Measurements from ENCODE around the gene TAF5L. TPM values are rescaled to one million over a fixed set of nuclear protein-coding genes. Genes with fewer than 3 reads are reported as not detected.
"Not testable (repeated sequence)": the region's sequence is repeated elsewhere in the genome, so short reads cannot be mapped to it uniquely, and the experiment has no call there.

The TAF5L gene
- total RNA-seq, 1 donor from 2014 or later: 12.5 TPM

DNA sequence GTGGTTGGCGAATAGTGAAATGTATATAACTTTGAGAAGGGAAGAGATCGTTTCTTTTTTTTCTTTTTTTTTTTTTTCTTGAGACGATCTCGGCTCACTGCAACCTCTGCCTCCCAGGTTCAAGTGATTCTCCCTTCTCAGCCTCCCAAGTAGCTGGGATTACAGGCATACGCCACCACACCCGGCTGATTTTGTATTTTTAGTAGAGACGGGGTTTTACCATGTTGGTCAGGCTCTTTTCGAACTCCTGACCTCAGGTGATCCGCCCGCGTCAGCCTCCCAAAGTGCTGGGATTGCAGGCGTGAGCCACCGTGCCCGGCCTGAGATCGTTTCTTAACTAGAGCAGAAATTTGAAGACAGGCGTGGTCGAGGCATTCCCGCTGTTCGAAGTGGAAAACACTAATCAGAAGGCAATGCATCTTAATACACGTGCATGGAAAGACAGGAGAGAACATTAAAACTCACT lies 66.6 kb downstream of the TAF5L start:
- DNase-seq (ENCODE audit: extremely low spot score in 2 of 2); H3K9me3 ChIP-seq; H3K36me3 ChIP-seq; H3K27me3 ChIP-seq: not testable (repeated sequence)
- Histone ChIP-seq H3K4me3 (peak overlapping the region; percentile 81 to 97), H3K4me1 (peaks cover 39% of the 10 kb centered on the region), H3K27ac (peak overlapping the region; percentile 91)
- intact Hi-C loops (cut with DNase I): loop anchor here (2.0 kb wide), 1 partner anchor 67 kb away; the partner anchor contains the start of genes TAF5L and URB2
- peak in 1 of 2 donors; percentile 56 for TF ChIP-seq POLR2AphosphoS5 (IDR thresholded peaks at IDR 0.05; ENCODE audit: insufficient read depth in 1 of 2, low read depth in 1 of 2)

DNA sequence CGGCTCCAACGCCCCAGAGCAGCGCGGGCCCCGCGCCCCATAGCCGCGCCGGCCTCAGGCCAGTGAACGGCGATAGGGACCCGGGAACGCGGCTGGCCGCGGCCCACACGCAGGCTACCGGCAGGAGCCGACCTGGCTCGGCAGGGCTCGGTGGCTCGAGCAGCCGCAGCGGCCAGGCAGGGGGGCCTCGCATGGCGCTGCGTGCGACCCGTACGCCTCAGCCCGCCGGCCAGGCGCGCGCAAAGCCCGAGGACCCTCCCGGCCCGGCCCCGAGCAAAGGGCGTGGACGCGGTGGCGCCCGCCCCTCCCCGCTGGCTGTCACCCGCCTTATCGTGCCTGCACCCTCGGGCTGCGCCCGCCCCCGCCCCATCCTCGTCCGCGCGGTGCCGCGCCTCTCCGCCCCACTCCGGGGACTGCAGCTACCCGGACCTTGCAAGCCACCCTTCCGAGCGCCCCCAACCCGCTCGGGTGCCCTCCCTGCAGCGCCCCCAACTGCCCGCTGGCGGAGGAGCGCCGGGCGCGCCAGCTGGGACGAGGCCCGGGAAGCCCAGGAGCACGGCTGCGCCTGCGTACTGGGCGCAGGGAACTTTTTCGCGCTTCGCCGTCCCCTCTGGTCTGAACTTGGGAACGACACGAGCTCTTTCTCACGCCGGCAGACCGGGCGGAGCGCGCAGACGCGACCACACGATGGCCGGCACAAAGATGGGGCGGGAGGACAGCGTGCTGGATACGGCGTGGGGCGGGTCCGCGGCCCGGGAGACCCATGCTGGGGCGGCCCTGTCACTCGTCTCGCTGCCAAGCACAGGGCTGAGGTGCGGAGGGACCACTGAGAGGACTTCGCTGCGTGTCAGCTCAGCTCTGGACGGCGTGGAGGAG lies 67.2 kb downstream of the TAF5L start, which contains the start of gene ABCB10:
ABCB10 (minus strand) TSS at position 248 of the 876 bp plus-strand sequence; CDS start at position 193, 55 bp downstream.
- Histone ChIP-seq H3K27ac (peak within 1 kb of the TSS; percentile 91), H3K27me3 (no peaks in the 10 kb centered on the region), H3K36me3 (no peaks in the 10 kb centered on the region), H3K9me3 (no peaks in the 10 kb centered on the region), H3K4me1 (peaks cover 39% of the 10 kb centered on the region), H3K4me3 (peak within 1 kb of the TSS; percentile 81 to 97)
- intact Hi-C loops (cut with DNase I): loop anchor here (2.0 kb wide), 1 partner anchor 68 kb away; the partner anchor contains the start of genes TAF5L and URB2
- TF ChIP-seq, protein P1, sequence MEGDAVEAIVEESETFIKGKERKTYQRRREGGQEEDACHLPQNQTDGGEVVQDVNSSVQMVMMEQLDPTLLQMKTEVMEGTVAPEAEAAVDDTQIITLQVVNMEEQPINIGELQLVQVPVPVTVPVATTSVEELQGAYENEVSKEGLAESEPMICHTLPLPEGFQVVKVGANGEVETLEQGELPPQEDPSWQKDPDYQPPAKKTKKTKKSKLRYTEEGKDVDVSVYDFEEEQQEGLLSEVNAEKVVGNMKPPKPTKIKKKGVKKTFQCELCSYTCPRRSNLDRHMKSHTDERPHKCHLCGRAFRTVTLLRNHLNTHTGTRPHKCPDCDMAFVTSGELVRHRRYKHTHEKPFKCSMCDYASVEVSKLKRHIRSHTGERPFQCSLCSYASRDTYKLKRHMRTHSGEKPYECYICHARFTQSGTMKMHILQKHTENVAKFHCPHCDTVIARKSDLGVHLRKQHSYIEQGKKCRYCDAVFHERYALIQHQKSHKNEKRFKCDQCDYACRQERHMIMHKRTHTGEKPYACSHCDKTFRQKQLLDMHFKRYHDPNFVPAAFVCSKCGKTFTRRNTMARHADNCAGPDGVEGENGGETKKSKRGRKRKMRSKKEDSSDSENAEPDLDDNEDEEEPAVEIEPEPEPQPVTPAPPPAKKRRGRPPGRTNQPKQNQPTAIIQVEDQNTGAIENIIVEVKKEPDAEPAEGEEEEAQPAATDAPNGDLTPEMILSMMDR (IDR thresholded peaks at IDR 0.05): peak in 2 of 3 experiments; percentile 55 to 59
- TF ChIP-seq POLR2A (IDR thresholded peaks at IDR 0.05) (peak in 1 of 2 donors; percentile 7), POLR2AphosphoS5 (IDR thresholded peaks at IDR 0.05; ENCODE audit: insufficient read depth in 1 of 2, low read depth in 1 of 2) (peak; percentile 88 to 91)
- peak in 1 of 2 donors; percentile 93 for DNase-seq (ENCODE audit: extremely low spot score in 2 of 2)

DNA sequence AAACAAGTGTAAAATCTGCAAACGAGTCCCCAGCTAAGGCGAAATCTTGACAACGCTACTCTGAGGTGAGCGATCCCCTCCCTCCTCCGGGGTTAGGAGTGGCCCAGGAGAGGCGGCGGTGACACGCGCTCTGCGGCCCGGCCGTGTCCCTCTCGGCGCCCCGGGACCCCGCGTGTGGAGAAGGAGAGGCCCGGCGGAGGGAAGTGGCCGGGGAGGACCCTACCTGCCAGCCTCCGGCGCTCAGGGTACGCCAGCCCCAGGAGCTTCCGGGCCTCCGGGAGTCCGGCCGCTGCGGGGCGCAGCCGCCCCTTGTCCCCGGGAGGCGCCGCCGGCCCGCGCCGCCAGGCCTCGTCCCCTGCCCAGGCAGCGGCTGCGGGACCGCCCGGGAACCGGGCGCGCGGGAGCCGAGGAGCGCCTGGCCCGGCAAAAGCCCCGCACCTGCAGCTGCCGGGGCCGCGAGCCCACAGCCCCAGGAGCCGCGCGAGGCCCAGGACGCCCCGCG lies 68.0 kb downstream of the TAF5L start:
- DNase-seq (ENCODE audit: extremely low spot score in 2 of 2): no peak
- TF ChIP-seq, protein P1 (IDR thresholded peaks at IDR 0.05): no peak
- peak in 1 of 2 donors; percentile 18 for TF ChIP-seq POLR2AphosphoS5 (IDR thresholded peaks at IDR 0.05; ENCODE audit: insufficient read depth in 1 of 2, low read depth in 1 of 2)
- H3K4me1 ChIP-seq: peaks cover 39% of the 10 kb centered on the region
- intact Hi-C loops (cut with DNase I): loop anchor here (2.0 kb wide), 1 partner anchor 69 kb away; the partner anchor contains the start of genes TAF5L and URB2
- H3K4me3 ChIP-seq: peak overlapping the region; percentile 81 to 97
- no peaks in the 10 kb centered on the region for H3K36me3 ChIP-seq
- H3K27ac ChIP-seq: peak overlapping the region; percentile 91
- no peaks in the 10 kb centered on the region for H3K27me3 ChIP-seq
- H3K9me3 ChIP-seq: no peaks in the 10 kb centered on the region

DNA sequence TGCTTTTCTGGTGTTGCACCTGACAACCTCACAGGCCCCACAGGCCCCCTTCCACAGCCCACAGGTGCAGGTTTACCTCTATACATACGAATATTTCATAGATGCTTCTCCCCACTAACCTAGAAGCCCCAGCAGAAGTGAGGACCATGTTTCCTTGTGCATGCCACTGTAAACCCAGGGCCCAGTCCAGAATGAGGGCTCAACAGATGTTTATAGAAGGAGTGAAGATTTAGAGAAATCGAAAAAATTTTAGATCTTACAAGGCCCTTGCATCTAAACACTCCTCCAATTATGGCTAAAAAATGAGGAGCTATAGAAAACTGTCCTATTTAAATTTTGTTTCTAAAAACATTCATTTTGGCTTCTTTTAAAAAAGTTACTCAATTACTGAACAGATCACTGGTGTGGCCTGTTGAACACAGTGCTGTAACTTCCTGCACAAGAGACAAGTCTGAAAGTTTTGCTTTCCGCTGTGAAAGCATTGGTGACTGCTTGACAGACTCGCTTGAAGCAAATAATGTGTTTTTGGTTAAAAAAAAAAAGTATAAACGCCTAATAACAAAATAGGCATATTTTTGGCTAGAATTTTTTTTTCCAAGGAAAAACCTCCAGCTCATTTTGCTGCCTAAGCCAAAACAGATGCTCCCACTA lies 68.6 kb downstream of the TAF5L start:
- Histone ChIP-seq H3K27ac (peak overlapping the region; percentile 91), H3K9me3 (no peaks in the 10 kb centered on the region), H3K27me3 (no peaks in the 10 kb centered on the region), H3K36me3 (no peaks in the 10 kb centered on the region), H3K4me3 (peak overlapping the region; percentile 81 to 97), H3K4me1 (peaks cover 39% of the 10 kb centered on the region)
- no peak for TF ChIP-seq POLR2A (IDR thresholded peaks at IDR 0.05)
- no peak for TF ChIP-seq POLR2AphosphoS5 (IDR thresholded peaks at IDR 0.05; ENCODE audit: insufficient read depth in 1 of 2, low read depth in 1 of 2)
- intact Hi-C loops (cut with DNase I): no loop called here
- no peak for DNase-seq (ENCODE audit: extremely low spot score in 2 of 2)

DNA sequence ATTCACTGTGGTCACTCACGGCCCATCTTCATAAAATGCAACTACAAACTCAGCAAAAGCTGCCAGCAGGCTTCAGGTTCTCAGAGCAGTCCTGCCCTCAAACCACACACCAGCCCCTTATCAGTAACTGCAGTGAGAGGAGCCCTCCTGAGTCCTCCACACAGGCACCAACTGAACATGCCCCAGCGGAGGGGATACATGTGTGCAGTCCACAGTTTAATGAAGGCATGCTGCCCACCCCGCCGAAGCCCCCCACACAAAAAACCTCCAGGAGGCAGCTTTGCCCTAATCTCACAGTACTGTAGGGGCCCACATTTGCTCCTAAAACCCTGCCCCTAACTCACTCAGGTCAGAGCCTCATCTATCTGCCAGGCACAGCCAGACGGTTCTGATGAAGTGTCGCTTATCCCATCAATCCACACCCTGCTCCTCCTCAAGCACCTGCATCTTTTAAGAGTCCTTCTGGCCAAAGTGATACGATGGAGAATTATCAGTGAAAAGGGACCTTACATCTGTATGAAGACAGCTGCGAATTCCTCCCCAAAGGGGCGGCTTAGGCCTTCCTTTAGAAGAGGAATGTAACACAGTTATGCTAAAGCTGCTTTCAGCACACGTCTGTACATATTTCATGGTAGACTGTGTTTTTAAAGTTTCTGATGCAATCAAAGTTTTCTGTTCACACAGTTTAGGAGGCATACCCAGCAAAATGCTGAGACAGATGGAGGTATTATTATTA lies 70.9 kb downstream of the TAF5L start:
- H3K4me1 ChIP-seq: peaks cover 39% of the 10 kb centered on the region
- TF ChIP-seq POLR2AphosphoS5 (IDR thresholded peaks at IDR 0.05; ENCODE audit: insufficient read depth in 1 of 2, low read depth in 1 of 2) (no peak), POLR2A (IDR thresholded peaks at IDR 0.05) (no peak)
- TF ChIP-seq, protein P1 (IDR thresholded peaks at IDR 0.05): no peak

More for the DNA sequence above, 70.9 kb downstream of the TAF5L start:
- intact Hi-C loops (cut with DNase I): no loop called here
- Histone ChIP-seq H3K9me3 (no peaks in the 10 kb centered on the region), H3K36me3 (no peaks in the 10 kb centered on the region), H3K27ac (no peak overlapping the region), H3K27me3 (no peaks in the 10 kb centered on the region), H3K4me3 (no peak overlapping the region)
- no peak for DNase-seq (ENCODE audit: extremely low spot score in 2 of 2)

All from vagina (tissue), 2 donors.